K562 (cell line): ENCODE measurements around the gene MRPL48. TPM values are rescaled to one million over a fixed set of nuclear protein-coding genes. Genes with fewer than 3 reads are reported as not detected.

Experiments
- ARNT ChIP-seq, 2 experiments: fragments of 450-650 bp; IDR thresholded peaks; 2 replicates each; pipeline ENCODE4 v1.6.1; 2016; ENCODE audit warnings: mild to moderate bottlenecking in 1 of 2
- BCL6 ChIP-seq: fragments of 250-450 bp; sonication (Bioruptor Pico); IDR thresholded peaks from 2 replicates; pipeline ENCODE4 v1.4.0; 2020
- BCOR ChIP-seq: fragments of 450-650 bp; IDR thresholded peaks from 2 replicates; pipeline ENCODE4 v1.6.1; 2016
- BMI1 ChIP-seq: fragments of 150-350 bp; IDR thresholded peaks from 2 replicates; pipeline ENCODE4 v1.6.1; 2014; ENCODE audit warnings: low read length
- BRCA1 ChIP-seq, 2 experiments: fragments of 450-650 bp in 1 of 2; sonication (generic) in 1 of 2; formaldehyde crosslinking in 1 of 2; IDR thresholded peaks; 2 replicates each; pipeline versions ENCODE4 v1.5.0 to v1.6.1; 2017 to 2020; ENCODE audit warnings: mild to moderate bottlenecking in 1 of 2, missing genetic modification reagents in 1 of 2
- BRD9 ChIP-seq: fragments of 450-650 bp; IDR thresholded peaks from 2 replicates; pipeline ENCODE4 v1.6.1; 2018; ENCODE audit warnings: low read depth; ENCODE audit not compliant: partially characterized antibody
- CAMTA2 ChIP-seq: fragments of 250-450 bp; sonication (Bioruptor Pico); conservative IDR thresholded peaks from 2 replicates; pipeline ENCODE4 v1.5.1; 2022
- DPF2 ChIP-seq: fragments of 450-650 bp; IDR thresholded peaks from 2 replicates; pipeline ENCODE4 v1.6.1; 2016
- EHMT2 ChIP-seq: fragments of 450-650 bp; IDR thresholded peaks from 2 replicates; pipeline ENCODE4 v1.6.1; 2018; ENCODE audit warnings: antibody characterized with exemption
- FOXK1 ChIP-seq: sonication (generic); formaldehyde crosslinking; IDR thresholded peaks from 2 replicates; pipeline ENCODE4 v1.8.0; 2022; ENCODE audit warnings: missing genetic modification reagents, mild to moderate bottlenecking, borderline replicate concordance
- ILF3 ChIP-seq: fragments of 450-650 bp; IDR thresholded peaks from 2 replicates; pipeline ENCODE4 v1.6.1; 2018; ENCODE audit warnings: antibody characterized with exemption, mild to moderate bottlenecking, moderate library complexity, borderline replicate concordance
- KDM1A ChIP-seq, 2 experiments: fragments of 450-650 bp; IDR thresholded peaks; 2 replicates each; pipeline ENCODE4 v1.6.1; 2016; ENCODE audit warnings: mild to moderate bottlenecking in 2 of 2
- KLF16 ChIP-seq: IDR thresholded peaks from 2 replicates; pipeline ENCODE4 v1.6.1; 2016; ENCODE audit warnings: antibody characterized with exemption
- MLLT1 ChIP-seq, 2 experiments: fragments of 450-650 bp; IDR thresholded peaks; 2 replicates each; pipeline ENCODE4 v1.6.1; 2016
- NEUROD1 ChIP-seq: fragments of 150-350 bp; IDR thresholded peaks from 2 replicates; pipeline ENCODE4 v1.6.1; 2014; ENCODE audit warnings: borderline replicate concordance, low read length, low read depth; ENCODE audit not compliant: partially characterized antibody
- PML ChIP-seq: IDR thresholded peaks from 2 replicates; pipeline ENCODE4 v1.6.1; 2012; ENCODE audit warnings: low read length, inconsistent platforms
- PRMT5 ChIP-seq: sonication (generic); formaldehyde crosslinking; IDR thresholded peaks from 2 replicates; pipeline ENCODE4 v1.5.0; 2020; ENCODE audit warnings: missing genetic modification reagents
- RAD21 ChIP-seq, 2 experiments: fragments of 250-450 bp in 1 of 2; fragments of 450-650 bp in 1 of 2; sonication (Bioruptor Pico) in 1 of 2; formaldehyde crosslinking in 1 of 2; IDR thresholded peaks in 1 of 2; conservative IDR thresholded peaks in 1 of 2; 2 replicates each; pipeline versions ENCODE4 v1.4.0 to v1.8.0; 2020 to 2022; ENCODE audit warnings: mild to moderate bottlenecking in 2 of 2, moderate library complexity in 1 of 2
- SMARCA5 ChIP-seq: fragments of 450-650 bp; IDR thresholded peaks from 2 replicates; pipeline ENCODE4 v1.6.1; 2016
- SREBF1 ChIP-seq: fragments of 150-350 bp; IDR thresholded peaks from 2 replicates; pipeline ENCODE4 v1.6.1; 2014; ENCODE audit warnings: antibody characterized with exemption, low read depth, low read length, borderline replicate concordance
- TSHZ1 ChIP-seq: fragments of 250-450 bp; sonication (Bioruptor Pico); IDR thresholded peaks from 2 replicates; pipeline ENCODE4 v1.4.0; 2020; ENCODE audit warnings: mild to moderate bottlenecking, moderate library complexity
- ZNF695 ChIP-seq: fragments of 450-650 bp; formaldehyde crosslinking; IDR thresholded peaks from 2 replicates; pipeline ENCODE4 v1.4.0; 2020; ENCODE audit warnings: mild to moderate bottlenecking, moderate library complexity
- ZNF76 ChIP-seq: fragments of 250-450 bp; sonication (Bioruptor Pico); IDR thresholded peaks from 2 replicates; pipeline ENCODE4 v1.4.0; 2020; ENCODE audit warnings: mild to moderate bottlenecking, moderate library complexity, borderline replicate concordance
- ZZZ3 ChIP-seq: fragments of 450-650 bp; IDR thresholded peaks from 2 replicates; pipeline ENCODE4 v1.6.1; 2016; ENCODE audit warnings: antibody characterized with exemption, mild to moderate bottlenecking, moderate library complexity
- polyA plus RNA-seq, 8 experiments: library from polyadenylated mRNA; depleted of rRNA in 4 of 8; stranded (reverse) in 5 of 8; unstranded in 3 of 8; fragments of >200 nt; fragmentation: Nextera tagmentation in 2 of 8; fragmentation: Illumina TruSeq in 1 of 8; extraction: Ambion mirVana in 2 of 8; extraction: Trizol in 1 of 8; gene quantifications; 2 replicates each; pipeline versions ENCODE4 v1.2.1 to v1.2.3, GENCODE V29; 2011 to 2014; ENCODE audit warnings: inconsistent platforms in 1 of 8, missing spikeins in 1 of 8
- total RNA-seq, 7 experiments: library from RNA; depleted of rRNA in 6 of 7; stranded (reverse); fragments of >200 nt in 6 of 7; fragmentation: Illumina TruSeq in 2 of 7; extraction: Trizol in 2 of 7; gene quantifications; 2 replicates each; pipeline versions ENCODE4 v1.2.1 to v1.2.3, GENCODE V29; 2011 to 2021; ENCODE audit warnings: low replicate concordance in 1 of 7
- TF ChIP-seq, protein P1 (sequence below): sonication (generic); formaldehyde crosslinking; IDR thresholded peaks from 2 replicates; pipeline ENCODE4 v1.8.1; 2023; ENCODE audit warnings: mild to moderate bottlenecking, missing genetic modification reagents
- TF ChIP-seq, protein P2 (sequence below): fragments of 450-650 bp; IDR thresholded peaks from 2 replicates; pipeline ENCODE4 v1.6.1; 2017; ENCODE audit warnings: mild to moderate bottlenecking, moderate library complexity

Gene MRPL48
- total and polyA plus RNA-seq, 9 of the 15 experiments (the other 6 are each of a cell fraction or from before 2014, with no cell fraction given) = 66.0 to 237 (median 104) TPM

- TF ChIP-seq, protein P1, sequence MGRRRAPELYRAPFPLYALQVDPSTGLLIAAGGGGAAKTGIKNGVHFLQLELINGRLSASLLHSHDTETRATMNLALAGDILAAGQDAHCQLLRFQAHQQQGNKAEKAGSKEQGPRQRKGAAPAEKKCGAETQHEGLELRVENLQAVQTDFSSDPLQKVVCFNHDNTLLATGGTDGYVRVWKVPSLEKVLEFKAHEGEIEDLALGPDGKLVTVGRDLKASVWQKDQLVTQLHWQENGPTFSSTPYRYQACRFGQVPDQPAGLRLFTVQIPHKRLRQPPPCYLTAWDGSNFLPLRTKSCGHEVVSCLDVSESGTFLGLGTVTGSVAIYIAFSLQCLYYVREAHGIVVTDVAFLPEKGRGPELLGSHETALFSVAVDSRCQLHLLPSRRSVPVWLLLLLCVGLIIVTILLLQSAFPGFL (CRISPR knock-in tag) = no peak
- TF ChIP-seq, protein P2, sequence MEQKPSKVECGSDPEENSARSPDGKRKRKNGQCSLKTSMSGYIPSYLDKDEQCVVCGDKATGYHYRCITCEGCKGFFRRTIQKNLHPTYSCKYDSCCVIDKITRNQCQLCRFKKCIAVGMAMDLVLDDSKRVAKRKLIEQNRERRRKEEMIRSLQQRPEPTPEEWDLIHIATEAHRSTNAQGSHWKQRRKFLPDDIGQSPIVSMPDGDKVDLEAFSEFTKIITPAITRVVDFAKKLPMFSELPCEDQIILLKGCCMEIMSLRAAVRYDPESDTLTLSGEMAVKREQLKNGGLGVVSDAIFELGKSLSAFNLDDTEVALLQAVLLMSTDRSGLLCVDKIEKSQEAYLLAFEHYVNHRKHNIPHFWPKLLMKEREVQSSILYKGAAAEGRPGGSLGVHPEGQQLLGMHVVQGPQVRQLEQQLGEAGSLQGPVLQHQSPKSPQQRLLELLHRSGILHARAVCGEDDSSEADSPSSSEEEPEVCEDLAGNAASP = no peak
- TF ChIP-seq BRCA1 (IDR thresholded peaks at IDR 0.05) (no peak), BRCA1 (CRISPR knock-in tag; IDR thresholded peaks at IDR 0.05) (no peak), SMARCA5 (peak; percentile 24; the same call in 1 of the 2 replicates), PRMT5 (CRISPR knock-in tag) (no peak), BCL6 (no peak), CAMTA2 (CRISPR knock-in tag) (no peak), BMI1 (no peak), PML (no peak), BCOR (peak; percentile 85), TSHZ1 (CRISPR knock-in tag) (no peak), ILF3 (no peak), BRD9 (no peak), EHMT2 (no peak), FOXK1 (CRISPR knock-in tag) (no peak), DPF2 (no peak), KLF16 (no peak), RAD21 (CRISPR knock-in tag; conservative IDR thresholded peaks at IDR 0.05 in 1 of 2, IDR thresholded peaks at IDR 0.05 in 1 of 2) (no peak), ZZZ3 (no peak), ZNF695 (no peak), KDM1A (IDR thresholded peaks at IDR 0.05) (peak; percentile 23 to 42; a peak in 2 of 4 replicates), ARNT (IDR thresholded peaks at IDR 0.05) (no peak), ZNF76 (CRISPR knock-in tag) (no peak), SREBF1 (no peak), NEUROD1 (no peak), MLLT1 (IDR thresholded peaks at IDR 0.05) (no peak)
Measured at GRCh38 chr11:73781303-73781702, 6.4 kb upstream of the MRPL48 start (continued).
